ENCODE measurements around the gene PLEKHD1. TPM values are rescaled to one million over a fixed set of nuclear protein-coding genes. Genes with fewer than 3 reads are reported as not detected.

PLEKHD1 gene
- total RNA-seq, 5 donors from 2014 or later (not counting 1 experiment from before 2014, with no cell fraction given): 0.28 to 0.61 (median 0.44) TPM

- H3K9me3 Mint-ChIP-seq: no peaks in the 10 kb centered on the region
- H3K4me1 Mint-ChIP-seq: peaks cover 0 to 12% (median 3%) of the 10 kb centered on the region in 3 donors
- CTCF ChIA-PET: no interaction called here
- ATAC-seq (replicated peaks in 1 of 4) (no peak), DNase-seq (no peak)
- no CpG with 5 or more reads among the region's 6 CpGs for WGBS (ENCODE audit: insufficient coverage)
- Histone ChIP-seq H3K36me3 (ENCODE audit: control insufficient read depth in 2 of 2, extremely low read depth in 1 of 2, insufficient read depth in 1 of 2, low read length in 1 of 2) (no peaks in the 10 kb centered on the region), H3K4me1 (ENCODE audit: control insufficient read depth in 1 of 2, extremely low read depth in 1 of 2, insufficient read depth in 2 of 2, low read length in 2 of 2) (peaks cover 0 to 11% of the 10 kb centered on the region in 2 experiments), H3K4me3 (ENCODE audit: control insufficient read depth in 1 of 2, extremely low read depth in 1 of 2, low read length in 1 of 2) (no peak overlapping the region), H3K27me3 (replicated peaks in 1 of 2; ENCODE audit: control insufficient read depth in 2 of 2, extremely low read depth in 1 of 2, insufficient read depth in 2 of 2, low read length in 1 of 2) (peaks cover 5 to 54% of the 10 kb centered on the region in 2 experiments), H3K9me3 (no peaks in the 10 kb centered on the region), H3K27ac (ENCODE audit: low read length) (no peak overlapping the region)
- no peak overlapping the region for H3K4me3 Mint-ChIP-seq
- peaks cover 44 to 51% of the 10 kb centered on the region in 2 donors for H3K27me3 Mint-ChIP-seq
- H3K36me3 Mint-ChIP-seq: no peaks in the 10 kb centered on the region
- POLR2A ChIA-PET: no interaction called here
- H3K27ac Mint-ChIP-seq: no peak overlapping the region
Observed at GRCh38 chr14:69485701-69486100, 1.2 kb downstream of the PLEKHD1 start.

- Mint-ChIP-seq H3K27ac (no peak overlapping the region), H3K4me3 (no peak overlapping the region), H3K9me3 (no peaks in the 10 kb centered on the region)
Observed at GRCh38 chr14:69487226-69487625, 2.7 kb downstream of the PLEKHD1 start.

GRCh38 chr14:69487771-69488170 is 3.2 kb downstream of the PLEKHD1 start:
- Histone ChIP-seq H3K36me3 (ENCODE audit: control insufficient read depth in 2 of 2, extremely low read depth in 1 of 2, insufficient read depth in 1 of 2, low read length in 1 of 2) (no peaks in the 10 kb centered on the region), H3K27ac (ENCODE audit: low read length) (no peak overlapping the region), H3K4me3 (ENCODE audit: control insufficient read depth in 1 of 2, extremely low read depth in 1 of 2, low read length in 1 of 2) (no peak overlapping the region), H3K4me1 (ENCODE audit: control insufficient read depth in 1 of 2, extremely low read depth in 1 of 2, insufficient read depth in 2 of 2, low read length in 2 of 2) (peaks cover 0 to 11% of the 10 kb centered on the region in 2 experiments), H3K27me3 (replicated peaks in 1 of 2; ENCODE audit: control insufficient read depth in 2 of 2, extremely low read depth in 1 of 2, insufficient read depth in 2 of 2, low read length in 1 of 2) (peaks cover 4 to 47% of the 10 kb centered on the region in 2 experiments), H3K9me3 (no peaks in the 10 kb centered on the region)
- Mint-ChIP-seq H3K27ac (no peak overlapping the region), H3K36me3 (no peaks in the 10 kb centered on the region), H3K27me3 (peaks cover 32 to 46% of the 10 kb centered on the region in 2 donors), H3K9me3 (no peaks in the 10 kb centered on the region), H3K4me3 (no peak overlapping the region), H3K4me1 (peaks cover 0 to 12% (median 3%) of the 10 kb centered on the region in 3 donors)
- DNase-seq (no peak), ATAC-seq (replicated peaks in 1 of 4) (no peak)
- ChIA-PET CTCF (no interaction called here), POLR2A (no interaction called here)
- WGBS (ENCODE audit: insufficient coverage): 61% methylated on average over 4 of the region's 4 CpGs

More at GRCh38 chr14:69487226-69487625, 2.7 kb downstream of the PLEKHD1 start:
- Mint-ChIP-seq H3K27me3 (peaks cover 36 to 50% of the 10 kb centered on the region in 2 donors), H3K36me3 (no peaks in the 10 kb centered on the region), H3K4me1 (peaks cover 0 to 12% (median 3%) of the 10 kb centered on the region in 3 donors)
- Histone ChIP-seq H3K9me3 (no peaks in the 10 kb centered on the region), H3K4me1 (ENCODE audit: control insufficient read depth in 1 of 2, extremely low read depth in 1 of 2, insufficient read depth in 2 of 2, low read length in 2 of 2) (peaks cover 0 to 11% of the 10 kb centered on the region in 2 experiments), H3K27me3 (replicated peaks in 1 of 2; ENCODE audit: control insufficient read depth in 2 of 2, extremely low read depth in 1 of 2, insufficient read depth in 2 of 2, low read length in 1 of 2) (peaks cover 4 to 52% of the 10 kb centered on the region in 2 experiments), H3K4me3 (ENCODE audit: control insufficient read depth in 1 of 2, extremely low read depth in 1 of 2, low read length in 1 of 2) (no peak overlapping the region), H3K36me3 (ENCODE audit: control insufficient read depth in 2 of 2, extremely low read depth in 1 of 2, insufficient read depth in 1 of 2, low read length in 1 of 2) (no peaks in the 10 kb centered on the region), H3K27ac (ENCODE audit: low read length) (no peak overlapping the region)
- ChIA-PET CTCF (no interaction called here), POLR2A (no interaction called here)
- 89% methylated on average over 3 of the region's 4 CpGs for WGBS (ENCODE audit: insufficient coverage)
- DNase-seq (no peak), ATAC-seq (replicated peaks in 1 of 4) (no peak)

- no peaks in the 10 kb centered on the region for H3K9me3 Mint-ChIP-seq
- no peaks in the 10 kb centered on the region for H3K36me3 ChIP-seq (ENCODE audit: control insufficient read depth in 2 of 2, extremely low read depth in 1 of 2, insufficient read depth in 1 of 2, low read length in 1 of 2)
- ChIA-PET POLR2A (interaction anchor here in 1 of 2 donors (0.6 kb wide), 1 partner anchor 19 kb away, joined by 10 read pairs; no protein-coding TSS in a partner anchor), CTCF (no interaction called here)
- H3K27me3 Mint-ChIP-seq: peaks cover 29 to 34% of the 10 kb centered on the region in 2 donors
- ATAC-seq (replicated peaks in 1 of 4) (no peak), DNase-seq (no peak)
- no peak overlapping the region for H3K27ac Mint-ChIP-seq
- no peak overlapping the region for H3K4me3 ChIP-seq (ENCODE audit: control insufficient read depth in 1 of 2, extremely low read depth in 1 of 2, low read length in 1 of 2)
- H3K4me3 Mint-ChIP-seq: no peak overlapping the region
- peaks cover 0 to 6% of the 10 kb centered on the region in 2 experiments for H3K4me1 ChIP-seq (ENCODE audit: control insufficient read depth in 1 of 2, extremely low read depth in 1 of 2, insufficient read depth in 2 of 2, low read length in 2 of 2)
- H3K36me3 Mint-ChIP-seq: no peaks in the 10 kb centered on the region
- no peak overlapping the region for H3K27ac ChIP-seq (ENCODE audit: low read length)
- no peaks in the 10 kb centered on the region for H3K9me3 ChIP-seq
- H3K4me1 Mint-ChIP-seq: peaks cover 0 to 2% (median 0%) of the 10 kb centered on the region in 3 donors
- peaks cover 0 to 38% of the 10 kb centered on the region in 2 experiments for H3K27me3 ChIP-seq (replicated peaks in 1 of 2; ENCODE audit: control insufficient read depth in 2 of 2, extremely low read depth in 1 of 2, insufficient read depth in 2 of 2, low read length in 1 of 2)
Observed at GRCh38 chr14:69489495-69489894, 5.0 kb downstream of the PLEKHD1 start.

GRCh38 chr14:69490219-69490918 is 5.8 kb downstream of the PLEKHD1 start:
- Histone ChIP-seq H3K27me3 (replicated peaks in 1 of 2; ENCODE audit: control insufficient read depth in 2 of 2, extremely low read depth in 1 of 2, insufficient read depth in 2 of 2, low read length in 1 of 2) (peaks cover 0 to 30% of the 10 kb centered on the region in 2 experiments), H3K4me3 (ENCODE audit: control insufficient read depth in 1 of 2, extremely low read depth in 1 of 2, low read length in 1 of 2) (no peak overlapping the region), H3K4me1 (ENCODE audit: control insufficient read depth in 1 of 2, extremely low read depth in 1 of 2, insufficient read depth in 2 of 2, low read length in 2 of 2) (no peaks in the 10 kb centered on the region), H3K36me3 (ENCODE audit: control insufficient read depth in 2 of 2, extremely low read depth in 1 of 2, insufficient read depth in 1 of 2, low read length in 1 of 2) (no peaks in the 10 kb centered on the region), H3K9me3 (no peaks in the 10 kb centered on the region), H3K27ac (ENCODE audit: low read length) (no peak overlapping the region)
- H3K27me3 Mint-ChIP-seq: peaks cover 30 to 31% of the 10 kb centered on the region in 2 donors
- ChIA-PET CTCF (no interaction called here), POLR2A (no interaction called here)
- ATAC-seq (replicated peaks in 1 of 4): no peak
- peaks cover 0 to 2% (median 0%) of the 10 kb centered on the region in 3 donors for H3K4me1 Mint-ChIP-seq
- no peak for DNase-seq
- H3K27ac Mint-ChIP-seq: no peak overlapping the region
- H3K9me3 Mint-ChIP-seq: no peaks in the 10 kb centered on the region
- 88% methylated on average over 5 of the region's 7 CpGs for WGBS (ENCODE audit: insufficient coverage)
- H3K36me3 Mint-ChIP-seq: no peaks in the 10 kb centered on the region
- H3K4me3 Mint-ChIP-seq: no peak overlapping the region

- peaks cover 0 to 1% (median 0%) of the 10 kb centered on the region in 3 donors for H3K4me1 Mint-ChIP-seq
- H3K9me3 Mint-ChIP-seq: no peaks in the 10 kb centered on the region
- no peaks in the 10 kb centered on the region for H3K4me1 ChIP-seq (ENCODE audit: control insufficient read depth in 1 of 2, extremely low read depth in 1 of 2, insufficient read depth in 2 of 2, low read length in 2 of 2)
- H3K27ac Mint-ChIP-seq: no peak overlapping the region
- CTCF ChIA-PET: no interaction called here
- no peak overlapping the region for H3K4me3 Mint-ChIP-seq
- peaks cover 0 to 22% of the 10 kb centered on the region in 2 experiments for H3K27me3 ChIP-seq (replicated peaks in 1 of 2; ENCODE audit: control insufficient read depth in 2 of 2, extremely low read depth in 1 of 2, insufficient read depth in 2 of 2, low read length in 1 of 2)
- DNase-seq (no peak), ATAC-seq (replicated peaks in 1 of 4) (no peak)
- no peaks in the 10 kb centered on the region for H3K9me3 ChIP-seq
- no peaks in the 10 kb centered on the region for H3K36me3 ChIP-seq (ENCODE audit: control insufficient read depth in 2 of 2, extremely low read depth in 1 of 2, insufficient read depth in 1 of 2, low read length in 1 of 2)
- 82% methylated on average over 3 of the region's 3 CpGs for WGBS (ENCODE audit: insufficient coverage)
- peaks cover 23 to 27% of the 10 kb centered on the region in 2 donors for H3K27me3 Mint-ChIP-seq
- no peaks in the 10 kb centered on the region for H3K36me3 Mint-ChIP-seq
- no peak overlapping the region for H3K27ac ChIP-seq (ENCODE audit: low read length)
- POLR2A ChIA-PET: no interaction called here
- no peak overlapping the region for H3K4me3 ChIP-seq (ENCODE audit: control insufficient read depth in 1 of 2, extremely low read depth in 1 of 2, low read length in 1 of 2)
Observed at GRCh38 chr14:69491193-69491592, 6.7 kb downstream of the PLEKHD1 start.
